Effector CD8-positive, alpha-beta T cell (primary cell): Measurements from ENCODE around the gene TIPARP.

Experiments used
- DNase-seq: peaks from one replicate; lab custom pipeline; 2025; lab: John Stamatoyannopoulos, UW
- total RNA-seq, 4 experiments: gene quantifications; one replicate each; lab custom pipeline; 2026; lab: John Stamatoyannopoulos, UW

The TIPARP gene, protein sequence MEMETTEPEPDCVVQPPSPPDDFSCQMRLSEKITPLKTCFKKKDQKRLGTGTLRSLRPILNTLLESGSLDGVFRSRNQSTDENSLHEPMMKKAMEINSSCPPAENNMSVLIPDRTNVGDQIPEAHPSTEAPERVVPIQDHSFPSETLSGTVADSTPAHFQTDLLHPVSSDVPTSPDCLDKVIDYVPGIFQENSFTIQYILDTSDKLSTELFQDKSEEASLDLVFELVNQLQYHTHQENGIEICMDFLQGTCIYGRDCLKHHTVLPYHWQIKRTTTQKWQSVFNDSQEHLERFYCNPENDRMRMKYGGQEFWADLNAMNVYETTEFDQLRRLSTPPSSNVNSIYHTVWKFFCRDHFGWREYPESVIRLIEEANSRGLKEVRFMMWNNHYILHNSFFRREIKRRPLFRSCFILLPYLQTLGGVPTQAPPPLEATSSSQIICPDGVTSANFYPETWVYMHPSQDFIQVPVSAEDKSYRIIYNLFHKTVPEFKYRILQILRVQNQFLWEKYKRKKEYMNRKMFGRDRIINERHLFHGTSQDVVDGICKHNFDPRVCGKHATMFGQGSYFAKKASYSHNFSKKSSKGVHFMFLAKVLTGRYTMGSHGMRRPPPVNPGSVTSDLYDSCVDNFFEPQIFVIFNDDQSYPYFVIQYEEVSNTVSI
- total RNA-seq: 243 to 482 (median 354) reads per million in 4 experiments

DNA sequence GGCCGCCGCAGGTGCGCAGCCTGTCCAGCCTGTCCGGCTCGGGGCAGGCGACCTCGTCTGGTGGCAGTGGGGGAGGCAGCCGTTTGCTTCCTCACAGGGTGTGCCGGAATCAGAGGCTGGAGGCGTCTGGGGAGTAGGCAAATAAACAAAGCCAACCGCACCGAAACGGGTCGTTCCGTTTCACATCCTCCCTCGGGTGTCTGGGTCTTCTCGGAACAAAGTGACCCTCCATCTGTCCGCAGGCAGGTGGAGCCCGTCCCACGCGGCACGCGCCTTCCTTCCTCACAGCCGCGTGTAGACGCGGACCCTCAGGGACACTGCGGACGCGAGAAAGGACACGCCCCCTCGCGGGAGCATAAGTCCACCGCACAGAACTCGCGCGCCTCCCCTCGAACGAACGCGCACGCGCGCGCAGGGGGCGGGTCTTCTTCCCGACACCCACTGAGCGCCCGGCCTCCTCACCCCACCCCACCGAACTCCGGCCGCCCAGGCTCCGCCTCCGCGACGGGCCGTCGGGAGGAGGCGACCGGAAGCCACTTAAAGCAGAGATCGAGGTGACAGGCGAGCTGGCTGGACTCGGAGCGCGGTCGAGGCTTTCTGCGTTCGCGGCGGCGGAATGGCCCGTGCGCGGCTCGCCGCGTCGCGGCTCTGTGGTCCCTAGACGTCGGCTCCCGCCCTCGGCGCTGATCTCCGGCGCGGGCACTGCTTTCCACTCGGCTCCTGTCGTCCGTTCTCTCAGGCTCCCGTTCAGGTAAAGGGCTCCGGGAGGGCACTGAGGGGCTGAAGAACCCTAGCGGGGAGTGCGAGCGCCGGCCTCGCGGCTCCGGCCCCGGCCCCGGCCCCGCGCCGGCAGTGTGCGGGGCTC lies at the start of gene TIPARP:
Gene TIPARP, plus strand, starts transcription at position 545 of the 865 bp plus-strand sequence. CDS start 3,108 bp downstream, outside the sequence.
- peak; percentile 98 for DNase-seq

DNA sequence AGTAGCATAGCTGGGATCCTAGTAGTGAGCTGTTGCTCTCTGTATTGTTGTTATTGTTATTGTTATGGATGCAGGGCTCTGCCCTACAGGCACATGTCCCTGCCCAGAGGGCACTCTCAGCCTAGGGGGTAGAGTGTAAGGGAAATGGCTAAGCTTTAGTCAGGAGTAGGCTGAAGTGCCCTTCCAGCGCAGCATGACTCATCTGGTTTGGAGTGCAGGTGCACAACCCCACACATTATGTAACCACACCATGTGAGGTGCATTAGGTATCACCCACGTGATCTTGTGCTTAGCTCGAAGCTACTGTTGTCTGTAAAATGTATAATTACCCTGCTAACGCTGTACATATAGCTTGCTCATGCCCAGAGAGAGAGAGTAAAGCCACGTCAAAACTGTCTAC lies 48.3 kb upstream of the TIPARP start:
- DNase-seq: no peak

DNA sequence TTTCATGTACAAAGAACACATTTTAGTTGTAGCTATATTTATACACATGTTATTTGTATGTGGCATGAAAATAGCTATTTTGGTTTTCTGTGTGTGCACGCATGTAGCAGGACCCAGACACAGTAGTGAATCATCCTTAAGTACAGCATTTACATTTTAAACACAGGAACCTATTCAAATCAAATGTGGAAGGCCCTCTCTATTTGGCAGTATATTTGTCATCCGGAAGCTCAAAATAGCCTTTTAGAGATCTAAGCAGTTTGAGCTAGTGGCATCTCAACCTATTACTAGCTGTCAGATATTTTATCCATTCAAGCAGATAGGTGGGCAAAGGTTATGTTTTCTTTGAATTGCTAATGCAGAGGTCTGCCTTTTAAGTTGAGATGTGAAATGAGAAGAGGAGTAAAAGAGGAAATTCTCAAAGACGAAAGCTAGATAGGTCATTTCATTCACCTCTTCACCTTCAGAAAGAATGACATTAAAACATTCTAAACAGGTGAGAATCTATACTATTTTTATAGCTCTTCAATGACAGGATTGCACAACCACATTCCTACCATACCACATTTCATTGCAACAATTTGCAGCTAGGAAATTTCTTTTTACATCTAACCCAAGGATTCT lies 46.3 kb upstream of the TIPARP start:
- no peak for DNase-seq

DNA sequence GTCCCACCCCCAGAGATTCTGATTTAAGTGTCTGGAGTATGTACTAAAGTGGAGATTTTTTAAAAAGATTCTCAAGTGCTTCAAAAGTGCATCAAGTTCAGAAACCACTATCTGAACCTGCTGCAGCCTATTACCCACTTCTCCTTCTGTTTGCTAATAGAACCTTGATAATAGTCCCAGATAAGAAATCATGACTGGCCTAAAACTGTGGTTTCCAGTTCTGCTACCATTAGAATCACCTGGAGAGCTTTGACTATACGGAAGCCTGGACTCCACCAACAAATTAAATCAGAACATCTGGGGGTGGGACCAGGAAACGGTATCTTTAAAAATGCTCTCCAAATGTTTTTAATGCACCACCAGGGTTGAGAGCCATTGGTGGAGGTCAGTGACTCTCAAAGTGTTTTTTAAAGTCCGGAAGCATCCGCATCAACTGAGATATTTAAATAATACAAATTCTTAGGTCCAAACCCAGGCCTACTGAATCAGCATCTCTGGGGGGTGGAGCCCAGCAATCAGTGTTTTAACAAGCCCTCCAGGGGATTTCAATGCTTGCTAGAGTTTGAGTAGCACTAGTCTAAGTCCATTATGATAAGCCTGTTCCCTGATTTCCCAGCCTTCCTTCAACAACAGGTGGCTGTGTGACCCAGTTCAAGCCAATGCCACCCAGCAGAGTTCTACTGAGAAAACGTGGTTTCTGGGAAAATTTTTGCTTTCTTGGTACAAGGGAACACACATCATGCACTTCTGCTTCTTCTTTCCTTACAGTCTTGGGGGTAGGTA lies 45.4 kb upstream of the TIPARP start:
- DNase-seq: no peak

DNA sequence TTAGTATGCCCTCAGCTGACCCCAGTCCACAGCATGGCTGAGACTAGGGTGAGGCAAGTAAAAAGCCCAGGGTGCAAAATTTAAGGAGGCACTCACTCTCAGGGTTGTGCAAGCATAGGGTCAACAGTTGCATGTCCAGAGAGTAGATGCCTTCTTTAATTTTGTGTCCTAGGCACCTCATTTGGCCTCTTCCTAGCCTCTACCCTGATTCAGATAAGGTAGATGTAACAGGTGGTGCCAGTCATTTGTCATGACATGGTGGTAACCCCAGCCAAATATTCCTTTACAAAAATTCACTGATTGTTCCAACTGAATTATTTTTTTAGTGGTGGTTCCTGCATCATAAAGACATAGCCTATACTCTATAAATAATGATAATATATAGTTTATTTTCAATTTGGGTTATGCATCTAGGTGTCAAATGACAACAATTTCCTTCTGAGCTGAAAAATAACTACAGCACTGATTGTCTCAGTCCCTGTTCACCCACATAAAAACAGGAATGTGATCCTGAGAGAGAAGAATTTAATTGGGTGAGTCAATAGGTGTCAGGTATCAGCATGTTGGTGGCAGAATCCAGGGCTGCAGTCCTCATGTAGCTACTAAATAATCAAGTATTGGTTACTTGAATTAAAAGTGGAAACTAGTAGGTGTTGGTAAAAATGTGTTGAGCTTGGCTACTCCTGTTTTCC lies 44.2 kb upstream of the TIPARP start:
- no peak for DNase-seq

DNA sequence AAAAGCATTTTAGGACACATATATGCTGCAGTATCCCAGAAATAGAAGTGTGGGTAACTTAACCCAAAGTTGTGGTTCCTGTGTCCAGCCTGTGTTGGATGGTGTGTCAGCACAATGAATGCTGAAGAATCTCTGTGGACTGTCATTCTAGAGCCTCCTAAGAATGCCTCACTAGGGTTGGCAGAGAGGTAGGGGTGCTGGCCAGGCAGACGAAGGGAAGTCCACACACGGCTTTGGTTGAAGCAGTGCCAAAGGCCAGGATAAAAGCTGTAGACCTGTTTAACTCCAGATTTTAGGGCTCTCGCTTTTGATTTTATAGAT lies 43.7 kb upstream of the TIPARP start:
- no peak for DNase-seq

DNA sequence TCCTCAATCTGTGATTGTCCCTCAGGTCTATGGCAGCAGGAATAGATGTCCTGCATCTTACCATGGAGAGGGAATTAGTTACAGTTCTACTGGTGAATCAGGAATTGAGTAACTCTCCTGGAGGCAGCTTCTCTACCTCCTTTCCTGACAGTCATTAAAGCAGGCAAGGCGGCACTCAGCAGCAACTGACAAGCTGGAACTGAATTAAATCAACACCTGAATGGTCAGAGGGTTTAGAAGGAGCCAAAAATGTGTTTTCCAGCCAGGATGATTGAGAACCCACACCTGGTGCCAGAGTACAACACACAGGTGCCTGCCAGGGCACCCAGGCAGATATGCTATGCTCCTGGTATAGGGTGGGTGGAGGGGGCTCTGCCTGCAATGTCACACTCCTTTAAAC lies 43.1 kb upstream of the TIPARP start:
- no peak for DNase-seq

DNA sequence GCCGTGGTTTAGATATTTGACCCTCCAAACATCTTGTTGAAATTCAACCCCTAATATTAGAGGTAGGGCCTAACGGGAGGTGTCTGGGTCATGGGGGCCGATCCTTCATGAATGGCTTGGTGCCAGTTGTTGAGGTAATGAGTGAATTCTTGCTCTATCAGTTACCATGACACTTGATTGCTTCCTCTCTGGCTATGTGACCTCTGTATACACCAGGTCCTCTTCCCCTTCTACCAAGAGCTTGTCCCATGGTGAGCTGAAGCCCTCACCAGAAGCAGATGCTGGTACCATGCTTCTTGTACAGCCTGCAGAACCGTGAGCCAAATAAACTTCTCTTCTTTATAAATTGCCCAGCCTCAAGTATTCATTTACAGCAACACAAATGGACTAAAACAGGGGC lies 41.8 kb upstream of the TIPARP start:
- DNase-seq: no peak

DNA sequence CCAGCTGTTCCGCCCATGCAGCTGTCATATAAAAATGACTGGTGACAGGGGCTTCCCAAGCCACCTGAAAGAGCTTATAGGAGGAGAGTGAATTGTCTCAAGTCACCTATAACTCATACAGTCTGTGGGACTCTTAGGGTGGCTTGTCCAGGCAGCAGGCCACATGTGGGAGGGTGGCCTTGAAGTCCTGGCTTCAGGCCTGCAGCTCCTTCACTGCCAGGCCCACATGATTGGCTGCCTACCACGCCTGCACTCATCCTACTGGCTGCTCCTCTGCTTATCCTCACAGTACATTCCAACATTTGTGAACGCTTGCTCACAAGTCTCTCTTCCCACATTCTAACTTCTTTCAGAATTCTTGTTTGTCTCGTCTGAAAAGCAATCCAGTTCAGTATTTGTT lies 41.1 kb upstream of the TIPARP start:
- no peak for DNase-seq

DNA sequence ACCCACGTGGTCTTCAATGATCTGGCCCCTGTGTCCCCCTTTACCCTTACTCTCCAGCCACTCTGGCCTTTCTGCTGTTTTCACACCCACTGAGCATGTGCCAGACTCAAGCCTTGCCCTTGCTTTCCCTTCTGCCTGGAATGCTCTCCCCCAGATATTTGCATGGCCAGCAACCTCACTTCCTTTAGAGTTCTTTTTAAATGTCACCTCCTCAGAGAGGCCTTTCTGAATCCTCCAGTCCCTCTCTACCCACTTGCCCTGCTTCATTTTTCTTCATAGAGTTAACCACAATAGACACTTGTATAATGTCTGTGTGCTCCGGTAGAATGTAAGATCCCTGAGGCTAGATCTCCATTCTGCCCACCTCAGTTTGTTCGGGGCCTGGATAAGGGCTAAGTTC lies 39.4 kb upstream of the TIPARP start:
- no peak for DNase-seq

DNA sequence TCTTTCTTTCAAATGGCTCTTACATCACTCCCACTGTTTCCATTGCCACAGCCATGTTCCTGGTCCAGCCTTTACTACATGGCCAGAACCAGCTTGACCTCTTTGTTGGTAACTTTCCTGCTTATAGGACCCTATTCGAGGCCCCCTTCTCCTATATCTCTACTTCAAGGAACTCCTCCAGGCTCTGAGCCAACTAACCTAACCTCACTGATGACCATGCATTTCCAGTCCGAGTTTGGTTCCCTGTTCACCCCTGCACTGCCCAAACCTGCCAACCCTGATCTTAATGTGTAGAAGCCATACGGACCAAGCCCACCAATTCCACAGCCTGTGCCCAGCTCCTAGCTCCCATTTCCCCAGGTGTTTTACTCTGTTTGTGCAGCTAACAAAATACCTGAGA lies 38.4 kb upstream of the TIPARP start:
- DNase-seq: no peak

DNA sequence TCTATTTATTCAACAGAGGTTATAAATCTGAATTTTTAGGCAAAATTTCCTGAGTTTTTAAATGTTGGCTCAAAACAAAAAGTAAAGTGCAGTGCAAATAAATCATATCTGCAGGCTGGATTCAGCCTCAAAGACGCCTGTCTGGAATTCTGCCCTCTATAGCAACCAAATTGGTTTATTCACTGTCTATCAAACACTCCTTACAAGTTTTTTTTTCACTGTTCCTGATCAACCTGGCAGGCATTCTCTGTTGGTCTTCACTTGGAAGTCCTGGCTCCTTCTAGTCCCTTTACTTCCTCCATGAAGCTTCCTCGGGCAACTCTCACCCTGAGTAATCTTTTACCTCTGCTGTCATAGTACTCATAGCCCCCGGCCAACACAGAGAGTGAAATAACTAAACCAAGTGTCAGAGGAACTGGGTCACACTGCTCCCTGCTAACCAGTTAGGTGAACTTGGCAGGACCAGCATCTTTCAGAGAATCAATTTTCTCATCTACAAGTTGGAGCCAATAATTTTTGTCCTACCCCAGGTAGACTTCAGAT lies 36.8 kb upstream of the TIPARP start:
- no peak for DNase-seq

DNA sequence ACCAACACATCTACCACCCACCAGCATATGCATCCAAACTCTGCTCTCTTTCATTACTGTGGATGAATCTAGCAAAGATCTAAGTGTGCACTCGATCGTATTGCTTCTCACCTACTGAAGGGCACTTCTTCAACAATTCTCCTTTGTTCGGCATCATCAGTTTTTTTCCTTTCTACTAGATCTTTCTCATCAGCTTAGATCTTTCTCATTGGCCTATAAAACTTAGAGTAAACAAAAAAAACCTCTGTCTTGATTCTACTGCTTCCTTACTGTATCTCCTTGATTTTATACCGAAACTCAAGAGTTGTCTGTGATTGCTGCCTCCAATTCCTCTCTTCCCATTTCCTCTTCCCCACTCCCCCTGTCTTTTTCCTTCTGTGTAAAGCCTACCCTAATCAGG lies 36.1 kb upstream of the TIPARP start:
- no peak for DNase-seq

DNA sequence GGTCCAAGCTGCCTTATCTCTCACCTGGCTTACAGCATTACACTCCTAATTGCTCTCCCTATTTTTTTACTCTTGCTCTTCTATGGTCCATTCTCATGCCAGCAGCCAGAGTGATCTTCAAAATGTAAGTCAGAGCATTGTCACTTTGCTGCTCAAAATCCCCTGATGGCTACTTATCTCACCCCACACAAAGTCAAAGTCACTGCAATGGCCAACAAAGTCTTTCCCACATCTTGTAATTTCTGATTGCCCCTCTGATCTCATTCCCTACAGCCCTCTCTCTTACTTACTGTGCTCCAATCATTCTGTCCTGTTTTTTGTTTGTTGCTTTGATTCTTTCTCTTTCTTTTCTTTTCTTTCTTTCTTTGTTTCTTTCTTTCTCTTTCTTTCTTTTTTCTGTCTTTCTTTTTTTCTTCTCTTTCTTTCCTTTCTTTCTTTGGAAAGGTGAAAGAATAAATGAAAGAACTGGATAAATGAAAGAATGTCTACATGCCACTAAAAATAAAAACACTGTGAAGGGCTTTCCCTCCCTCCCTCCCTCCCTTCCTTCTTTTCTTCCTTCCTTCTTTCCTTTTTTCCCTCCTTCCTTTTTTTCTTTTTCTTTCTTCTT lies 34.9 kb upstream of the TIPARP start:
- no peak for DNase-seq

DNA sequence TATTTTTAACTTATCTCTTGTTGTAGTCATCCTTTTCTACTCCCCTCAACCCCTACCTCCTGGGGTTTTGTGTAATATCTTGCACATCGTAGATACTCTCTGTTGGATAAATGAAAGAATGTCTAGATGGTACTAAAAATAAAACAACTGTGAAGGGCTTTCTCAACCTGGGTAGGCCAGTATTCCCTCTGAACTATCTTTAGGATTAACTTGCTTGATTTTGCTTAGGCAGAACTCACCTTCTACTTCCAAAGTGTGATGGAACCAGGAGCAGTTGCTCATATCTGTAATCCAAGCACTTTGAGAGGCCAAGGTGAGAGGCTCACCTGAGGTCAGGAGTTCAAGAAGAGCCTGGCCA lies 32.8 kb upstream of the TIPARP start:
- DNase-seq: no peak

DNA sequence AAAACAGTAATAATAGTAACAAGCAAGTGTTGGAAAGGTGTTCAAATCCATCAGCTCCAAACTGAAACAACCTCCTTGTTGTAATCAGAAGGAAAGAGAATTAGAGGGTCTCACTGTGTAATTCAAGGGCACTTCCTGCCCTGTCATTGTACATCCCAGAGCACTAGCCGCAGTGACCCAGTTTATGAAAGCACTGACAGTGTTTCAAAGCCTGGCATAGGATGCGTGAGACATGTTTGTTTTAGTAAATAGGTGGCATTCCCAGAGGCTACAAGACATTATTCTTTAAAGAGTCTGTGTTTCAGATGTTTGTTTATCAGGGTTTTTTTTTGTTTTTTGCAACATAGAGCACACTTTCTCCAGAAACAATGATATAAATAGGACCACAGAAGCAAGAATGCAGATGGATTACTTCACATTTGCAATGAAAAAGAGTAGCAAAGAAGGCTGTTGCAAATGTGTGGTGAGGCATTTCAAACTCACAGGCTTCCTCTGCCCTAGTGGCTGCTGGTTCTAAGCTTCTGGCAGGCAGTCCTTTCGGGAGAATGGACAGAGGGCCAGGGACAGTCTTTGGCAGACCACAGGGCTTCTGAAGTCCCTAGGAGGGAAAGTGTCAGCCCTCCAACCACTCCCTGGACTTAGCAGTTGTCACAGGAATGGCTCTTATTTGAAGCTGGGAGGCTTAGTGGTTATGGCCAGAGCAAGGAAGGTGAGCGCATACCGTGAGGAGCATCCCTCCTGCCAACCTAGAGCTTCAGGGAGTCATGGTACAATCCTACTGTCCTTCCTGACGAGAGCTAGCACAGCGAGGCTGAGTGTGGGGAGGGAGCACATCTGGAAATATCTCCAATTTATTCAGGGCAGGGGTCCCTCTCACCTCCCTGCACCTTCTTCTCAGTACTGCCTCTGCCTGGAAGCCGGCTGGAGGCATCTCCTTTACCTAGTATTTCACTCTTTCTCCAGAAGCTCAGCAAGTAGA lies 31.4 kb upstream of the TIPARP start:
- DNase-seq: no peak

DNA sequence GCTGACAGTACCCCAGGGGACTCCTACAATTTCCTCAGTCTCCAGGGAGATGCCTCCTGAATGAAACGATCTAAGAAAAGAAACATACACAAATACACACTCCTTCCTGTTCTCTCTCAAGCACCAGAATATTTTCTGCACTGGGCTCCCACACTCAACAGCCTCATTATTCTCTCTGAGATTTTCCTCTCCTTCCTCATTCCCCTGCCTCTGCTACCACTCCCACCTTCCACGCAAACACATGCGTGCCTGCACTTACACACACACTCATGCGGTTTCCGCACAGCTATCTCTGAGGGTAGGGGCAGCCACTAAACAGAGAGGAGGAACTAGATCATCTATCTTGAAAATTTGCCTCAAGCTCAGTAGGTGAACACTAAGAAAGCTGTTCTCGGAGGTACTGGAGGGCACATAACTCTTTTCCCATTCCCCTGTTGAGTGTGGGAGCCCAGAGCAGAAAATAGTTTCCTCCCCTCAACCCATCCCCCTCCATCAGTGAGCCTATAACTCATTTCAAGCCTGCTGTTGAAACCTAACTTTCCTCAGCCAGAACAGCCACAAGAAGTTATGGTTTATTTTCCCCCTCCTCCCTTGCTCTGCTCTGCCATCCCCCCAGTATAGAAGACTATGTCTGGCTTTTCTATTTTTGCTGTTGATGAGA lies 30.5 kb upstream of the TIPARP start:
- DNase-seq: no peak

DNA sequence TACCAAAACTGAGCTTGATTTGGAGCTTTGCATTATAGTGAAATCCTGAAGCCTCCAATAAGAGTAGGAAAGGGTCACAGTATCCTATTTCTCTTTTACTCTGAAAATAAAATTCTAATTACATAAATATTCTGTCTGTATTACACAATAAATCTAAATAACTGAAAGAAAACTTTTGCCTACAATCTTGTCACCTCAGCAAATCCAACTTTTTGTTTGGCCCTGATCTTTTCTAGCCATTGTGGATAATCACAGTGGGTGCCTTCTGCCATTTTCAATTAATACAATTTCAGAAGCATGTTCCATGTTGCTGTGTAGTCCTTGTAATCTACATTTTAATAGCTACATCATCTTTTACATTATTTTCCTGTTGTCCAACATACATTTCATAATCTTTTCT lies 29.4 kb upstream of the TIPARP start:
- no peak for DNase-seq
